HG02763 (cell line): ENCODE measurements around the gene ATP5F1A.

ENCODE experiments used
- ATAC-seq: cut with Tn5 transposase; IDR thresholded peaks from one replicate; pipeline ENCODE4 v1.9.1; 2021; ENCODE audit warnings: mild to moderate bottlenecking, moderate library complexity; ENCODE audit not compliant: unreplicated experiment

Gene ATP5F1A

GRCh38 chr18:46073474-46074331 lies 24.4 kb downstream of the ATP5F1A start:
- ATAC-seq: no peak

GRCh38 chr18:46072959-46073358 lies 25.1 kb downstream of the ATP5F1A start:
- no peak for ATAC-seq

- no peak for ATAC-seq
Observed at GRCh38 chr18:46072376-46072867, 25.7 kb downstream of the ATP5F1A start.

- ATAC-seq: peak; percentile 68
Observed at GRCh38 chr18:46071653-46072375, 26.3 kb downstream of the ATP5F1A start, which contains the start of gene PSTPIP2. Gene PSTPIP2, minus strand, starts transcription at chr18:46072260. Its CDS starts 72 bp downstream, at chr18:46072188.

- no peak for ATAC-seq
Observed at GRCh38 chr18:46070815-46071652, 27.1 kb downstream of the ATP5F1A start.

GRCh38 chr18:46070232-46070631 lies 27.9 kb downstream of the ATP5F1A start:
- no peak for ATAC-seq

GRCh38 chr18:46069524-46069923 lies 28.6 kb downstream of the ATP5F1A start:
- no peak for ATAC-seq

GRCh38 chr18:46068763-46069162 lies 29.3 kb downstream of the ATP5F1A start:
- no peak for ATAC-seq

GRCh38 chr18:46067438-46068007 lies 30.6 kb downstream of the ATP5F1A start:
- ATAC-seq: no peak

GRCh38 chr18:46062781-46063180 lies 35.3 kb downstream of the ATP5F1A start:
- no peak for ATAC-seq

- no peak for ATAC-seq
Observed at GRCh38 chr18:46061796-46062195, 36.3 kb downstream of the ATP5F1A start.

GRCh38 chr18:46061387-46061786 lies 36.7 kb downstream of the ATP5F1A start:
- no peak for ATAC-seq

- no peak for ATAC-seq
Observed at GRCh38 chr18:46060359-46060841, 37.7 kb downstream of the ATP5F1A start.

- ATAC-seq: no peak
Observed at GRCh38 chr18:46055838-46056230, 42.3 kb downstream of the ATP5F1A start.

GRCh38 chr18:46054956-46055837 lies 42.9 kb downstream of the ATP5F1A start:
- ATAC-seq: no peak

GRCh38 chr18:46053368-46054095 lies 44.6 kb downstream of the ATP5F1A start:
- no peak for ATAC-seq

- no peak for ATAC-seq
Observed at GRCh38 chr18:46051731-46052461, 46.2 kb downstream of the ATP5F1A start.

GRCh38 chr18:46050268-46050667 lies 47.8 kb downstream of the ATP5F1A start:
- ATAC-seq: no peak
